Colon (tissue), 2 donors: ENCODE results near the gene SMIM1.

ENCODE experiments used
- FAIRE-seq: peaks from 2 replicates; lab custom pipeline; 2012; peaks lifted over from hg19 to GRCh38; lab: Jason Lieb, UNC
- donor health status: control.
- donor health status: control.

The SMIM1 gene

DNA sequence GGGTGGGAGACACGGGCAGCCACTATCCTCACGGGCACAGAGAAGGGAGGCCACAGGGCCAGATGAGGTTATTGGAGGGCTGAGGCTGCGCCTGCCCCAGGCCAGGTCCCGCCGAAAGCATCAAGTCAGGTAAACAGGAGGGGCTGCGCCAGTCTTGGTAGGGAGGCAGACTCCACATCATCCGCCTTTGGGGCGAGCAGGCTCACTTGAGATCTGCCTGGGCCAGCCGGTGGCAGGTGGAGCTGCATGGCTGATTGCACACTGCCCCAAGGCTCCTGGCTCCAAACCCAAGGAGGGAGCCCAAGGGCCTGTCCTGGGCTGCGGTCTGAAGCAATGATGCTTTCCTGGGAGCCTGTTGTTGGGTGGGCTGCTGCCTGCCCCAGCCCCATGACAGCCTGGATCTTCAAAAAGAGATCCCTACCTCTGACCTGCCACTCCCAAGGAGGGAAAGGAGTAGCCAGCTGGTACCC lies 4.6 kb downstream of the SMIM1 start:
- FAIRE-seq, result no peak

DNA sequence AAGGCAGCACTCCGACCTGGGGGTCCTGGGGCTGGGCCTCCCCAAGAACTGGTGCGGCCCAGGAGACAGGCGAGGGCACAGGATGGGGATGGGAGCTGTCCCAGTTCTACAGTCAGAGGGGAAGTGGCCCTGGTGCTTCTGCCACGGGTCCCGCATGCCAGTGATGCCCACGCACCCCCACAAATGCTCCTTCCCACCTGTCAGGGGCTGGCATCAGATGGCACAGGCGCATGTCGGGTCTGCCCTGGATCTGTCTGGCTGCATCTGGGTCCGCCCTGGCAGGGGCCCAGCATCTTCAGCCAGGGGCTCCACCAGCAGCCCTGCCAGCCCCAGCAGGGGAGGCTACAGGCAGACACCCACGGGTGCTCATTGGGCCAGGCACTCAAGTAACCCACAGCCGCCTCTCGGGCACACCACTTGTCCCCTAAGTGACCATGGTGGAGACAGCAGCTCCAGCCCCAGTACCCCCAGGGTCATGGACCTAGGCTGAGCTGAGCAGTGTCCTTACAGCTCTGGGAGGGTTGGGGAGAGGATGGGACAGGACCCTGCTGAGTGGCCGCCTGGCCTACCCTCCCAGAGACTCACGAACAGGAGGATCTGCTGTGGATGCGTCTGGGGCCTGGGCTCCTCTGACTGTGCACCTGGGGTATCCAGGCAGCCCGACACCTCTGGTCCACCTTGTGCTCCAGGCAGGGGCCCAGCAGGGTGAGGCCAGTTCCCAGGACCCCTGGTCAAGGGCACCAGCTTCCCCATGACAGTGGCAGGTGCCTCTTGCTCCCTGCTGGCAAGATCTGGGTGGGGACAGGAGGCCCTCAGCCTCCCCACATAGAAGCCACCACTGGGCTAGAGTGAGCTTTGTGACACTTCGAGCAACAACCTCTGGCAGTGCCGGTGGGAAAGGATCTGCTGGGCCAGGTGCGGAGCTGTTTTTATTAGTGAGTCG lies 5.4 kb downstream of the SMIM1 start:
- no peak for FAIRE-seq

DNA sequence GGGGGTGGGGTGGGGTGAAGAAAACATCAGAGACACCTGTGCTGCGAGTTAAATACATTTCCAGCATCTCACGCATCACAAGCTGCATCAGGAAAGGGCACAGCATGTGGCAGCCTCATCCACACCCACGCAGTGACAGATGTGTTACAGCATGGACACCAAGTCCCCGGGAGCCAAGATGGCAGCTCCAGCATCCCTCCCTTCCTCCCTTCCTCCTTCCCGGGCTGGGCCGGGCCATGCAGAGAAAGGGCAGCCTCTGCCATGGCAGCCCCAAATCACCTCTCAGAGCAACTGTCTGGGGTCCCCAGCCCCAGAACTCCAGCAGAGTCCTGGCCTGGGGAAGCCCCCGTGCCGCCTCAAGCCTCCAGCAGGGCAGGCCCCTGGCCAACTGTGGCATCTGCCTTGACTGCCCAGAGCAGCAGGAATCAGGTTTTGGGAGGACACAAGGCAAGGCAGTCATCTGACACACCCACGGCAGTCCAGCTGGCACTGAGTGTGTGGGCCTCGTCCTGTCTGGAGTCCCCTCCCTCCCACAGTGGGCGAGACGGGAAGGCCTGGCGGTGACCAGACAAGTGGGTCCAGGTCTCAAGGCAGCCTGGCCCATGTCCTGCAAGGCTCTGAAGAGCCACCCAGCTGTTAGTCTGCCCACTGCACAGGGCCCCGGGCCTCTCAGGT lies 6.2 kb downstream of the SMIM1 start:
- no peak for FAIRE-seq

DNA sequence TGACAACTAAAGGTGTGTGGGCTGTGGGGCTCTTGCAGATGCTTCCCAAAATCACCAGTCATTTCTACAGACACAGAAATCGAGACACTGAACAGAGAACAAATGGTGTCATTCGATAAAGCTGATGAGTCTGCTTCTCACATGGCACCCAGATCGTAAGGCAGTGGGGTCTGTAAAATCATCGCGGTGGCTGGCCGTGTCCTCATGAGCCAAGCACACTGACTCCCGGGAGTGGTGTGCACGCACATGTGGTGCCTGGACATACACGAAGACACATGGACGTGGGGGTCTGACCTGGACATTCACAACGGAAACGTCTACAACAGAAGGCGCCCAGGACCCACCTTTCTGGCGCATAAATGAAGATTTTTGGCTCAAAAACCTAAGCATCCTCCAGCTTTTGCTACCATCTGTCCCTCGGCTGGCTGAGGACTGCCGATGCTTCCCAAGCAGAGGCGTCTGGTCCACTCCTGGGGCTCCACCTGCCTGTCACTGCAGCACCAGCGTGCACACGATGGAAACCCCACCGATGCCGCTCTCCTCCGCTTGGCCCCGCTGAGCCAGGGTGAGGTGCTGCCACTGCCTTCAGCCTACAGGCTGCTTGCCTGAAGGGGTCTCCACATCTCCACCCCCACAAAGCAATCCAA lies 6.8 kb downstream of the SMIM1 start:
- FAIRE-seq, result no peak

DNA sequence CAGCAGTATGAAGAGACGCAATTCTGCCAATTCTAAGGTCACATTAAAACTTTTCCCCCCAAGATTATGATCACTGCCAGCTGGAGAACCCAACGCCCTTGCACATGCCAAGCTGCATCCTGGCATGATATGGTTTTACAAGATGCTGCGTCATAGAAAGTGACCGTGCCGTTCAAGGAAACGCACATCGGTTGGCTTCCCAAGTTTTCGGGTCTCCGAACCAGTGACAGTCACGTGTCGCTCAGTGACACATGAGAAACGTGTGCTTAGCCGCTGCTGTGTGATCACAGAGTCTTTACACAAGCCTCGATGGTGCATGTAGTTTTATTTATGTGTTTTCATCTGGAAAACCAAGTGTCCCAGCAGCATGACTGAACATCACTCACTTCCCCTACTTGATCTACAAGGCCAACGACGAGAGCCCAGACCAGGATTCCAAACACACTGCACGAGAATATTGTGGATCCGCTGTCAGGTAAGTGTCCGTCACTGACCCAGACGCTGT lies 7.4 kb downstream of the SMIM1 start:
- no peak for FAIRE-seq

DNA sequence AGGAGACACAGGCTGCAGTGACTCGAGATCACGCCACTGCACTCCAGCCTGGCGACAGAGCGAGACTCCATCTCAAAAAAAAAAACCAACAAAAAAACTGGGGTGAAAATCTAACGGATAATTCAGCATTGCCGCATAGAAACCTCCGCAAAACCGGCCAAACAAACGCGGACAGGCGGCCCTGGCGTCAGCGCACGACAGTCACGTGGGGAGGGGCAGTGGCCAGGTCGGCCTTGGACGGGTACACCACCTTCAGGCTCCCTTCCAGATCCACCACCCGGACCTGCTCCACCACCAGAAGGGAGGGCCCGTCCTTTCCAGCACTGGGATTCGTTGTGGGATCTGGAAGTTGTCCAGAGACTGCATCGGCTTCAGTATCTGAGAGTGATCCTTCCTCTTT lies 8.4 kb downstream of the SMIM1 start:
- no peak for FAIRE-seq

DNA sequence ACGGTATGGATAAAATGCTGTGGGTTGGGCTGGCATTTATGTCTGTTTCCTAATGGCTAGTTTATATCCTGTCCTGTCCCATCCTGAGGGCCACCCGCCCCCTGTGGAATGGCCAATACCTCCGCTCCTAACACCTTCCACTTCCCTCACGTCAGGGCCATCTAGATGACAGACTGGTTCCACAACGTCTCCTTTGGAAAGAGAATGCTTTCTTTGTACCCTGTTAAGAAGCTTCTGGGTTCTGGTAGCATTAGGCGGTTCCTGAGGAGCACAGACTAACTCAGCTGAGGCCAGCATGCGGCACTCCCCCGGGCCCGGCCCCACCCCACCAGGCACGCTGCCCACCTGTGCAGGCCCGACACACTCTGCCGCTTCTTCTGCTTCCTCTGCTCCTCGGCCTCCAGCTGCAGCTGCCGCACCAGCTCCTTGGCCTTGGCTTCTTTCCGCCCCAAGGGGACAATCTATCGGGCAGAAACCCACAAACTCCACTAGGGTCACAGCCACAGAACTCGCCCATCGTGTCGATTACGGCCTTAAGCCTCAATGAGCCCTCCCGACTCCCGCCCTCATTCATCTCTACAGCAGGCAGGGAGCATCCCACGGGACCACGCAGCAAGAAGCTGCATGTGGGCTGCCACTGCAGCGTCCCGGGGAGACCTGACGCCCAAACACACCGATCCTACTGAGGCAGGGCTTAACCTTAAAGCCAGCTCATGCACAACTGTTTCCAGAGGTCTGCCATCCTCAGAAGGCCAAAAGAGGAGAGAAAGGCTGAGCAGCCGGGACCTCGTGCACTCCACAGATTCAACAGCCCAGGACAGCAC lies 11.3 kb downstream of the SMIM1 start:
- FAIRE-seq, result no peak

DNA sequence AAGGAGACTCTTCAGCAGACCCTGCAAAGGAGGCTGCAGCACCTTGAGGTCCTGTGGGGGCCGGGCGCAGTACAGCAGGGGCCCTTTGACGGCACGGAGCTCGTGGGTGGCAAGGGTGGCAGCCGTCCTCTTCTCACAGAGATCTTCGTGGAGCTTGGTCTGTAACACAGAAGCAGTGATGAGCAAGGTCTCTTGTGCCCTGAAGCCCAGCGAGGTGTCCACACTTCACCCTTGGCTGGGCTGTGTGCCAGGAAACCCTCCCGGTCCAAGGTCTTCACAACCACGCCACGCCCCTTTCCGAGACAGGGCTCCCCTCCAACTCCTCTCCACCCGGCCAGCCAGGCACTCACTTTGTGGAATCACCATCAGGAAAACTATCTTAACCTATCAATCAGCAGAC lies 12.5 kb downstream of the SMIM1 start:
- no peak for FAIRE-seq

DNA sequence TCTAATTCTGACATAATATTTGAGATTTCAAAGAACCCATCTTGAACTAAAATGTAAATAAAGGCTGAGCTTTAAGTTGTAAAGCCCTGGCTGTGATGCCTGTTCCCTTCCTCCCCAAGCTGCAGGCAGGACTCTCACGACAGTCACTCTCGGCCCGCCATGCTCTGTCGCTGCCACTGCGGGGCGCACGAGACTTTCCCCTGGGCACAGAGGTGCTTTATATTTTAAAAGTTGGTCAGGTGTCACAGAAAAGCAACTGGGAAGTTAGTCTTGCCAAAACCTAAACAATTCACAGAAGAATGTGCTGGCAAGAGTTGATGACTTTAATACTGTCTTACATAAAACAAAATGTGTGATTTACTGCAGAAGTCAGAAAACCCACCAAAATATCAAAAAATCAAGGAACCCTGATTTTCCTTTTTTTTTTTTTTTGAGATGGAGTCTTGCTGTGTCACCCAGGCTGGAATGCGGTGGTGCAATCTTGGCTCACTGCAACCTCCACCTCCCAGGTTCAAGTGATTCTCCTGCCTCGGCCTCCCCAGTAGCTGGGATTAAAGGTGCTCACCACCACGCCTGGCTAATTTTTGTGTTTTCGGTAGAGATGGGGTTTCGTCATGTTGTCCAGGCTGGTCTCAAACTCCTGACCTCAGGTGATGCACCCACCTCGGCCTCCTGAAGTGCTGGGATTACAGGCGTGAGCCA lies 13.1 kb downstream of the SMIM1 start:
- FAIRE-seq, result no peak

DNA sequence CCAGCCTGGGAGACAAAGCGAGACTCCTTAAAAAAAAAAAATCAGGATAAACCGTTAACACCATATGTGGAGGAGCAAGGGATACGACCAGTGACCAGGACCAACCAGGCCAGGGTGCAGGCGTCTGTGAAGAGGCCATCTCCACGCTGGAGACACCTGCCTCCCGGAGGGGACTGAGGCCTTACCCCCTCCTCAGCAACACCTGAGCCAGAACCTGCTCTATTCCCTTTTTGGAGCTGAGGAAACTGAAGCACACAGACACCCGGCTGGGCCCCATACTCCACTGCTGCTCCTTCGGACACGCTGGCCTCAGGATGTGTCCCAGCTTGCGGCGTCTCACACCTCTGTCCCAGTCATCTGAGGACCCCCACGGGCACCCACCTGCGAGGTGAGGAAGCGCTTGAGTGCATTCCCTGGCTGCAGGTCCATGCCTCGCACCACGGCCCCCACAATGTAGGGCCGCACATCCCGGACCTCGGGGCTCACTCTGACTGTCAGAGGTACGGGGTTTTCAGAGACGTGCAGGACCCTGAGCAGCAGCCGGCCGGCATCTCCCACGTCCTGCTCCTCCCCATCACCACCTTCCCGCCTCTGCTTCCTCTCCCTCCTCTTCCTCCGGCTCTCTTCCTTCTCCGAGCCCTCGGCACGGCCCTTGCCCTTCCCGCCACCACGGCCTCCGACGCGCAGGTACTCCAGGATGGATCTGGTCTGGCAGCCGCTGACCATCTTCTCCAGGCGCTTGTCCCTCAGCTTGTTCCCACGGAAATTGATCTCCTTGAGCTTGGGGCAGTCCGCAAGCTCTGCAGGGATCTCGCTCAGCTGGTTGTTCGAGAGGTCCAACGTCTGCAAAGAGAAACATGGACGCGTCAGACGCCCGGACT lies 14.2 kb downstream of the SMIM1 start:
- no peak for FAIRE-seq

DNA sequence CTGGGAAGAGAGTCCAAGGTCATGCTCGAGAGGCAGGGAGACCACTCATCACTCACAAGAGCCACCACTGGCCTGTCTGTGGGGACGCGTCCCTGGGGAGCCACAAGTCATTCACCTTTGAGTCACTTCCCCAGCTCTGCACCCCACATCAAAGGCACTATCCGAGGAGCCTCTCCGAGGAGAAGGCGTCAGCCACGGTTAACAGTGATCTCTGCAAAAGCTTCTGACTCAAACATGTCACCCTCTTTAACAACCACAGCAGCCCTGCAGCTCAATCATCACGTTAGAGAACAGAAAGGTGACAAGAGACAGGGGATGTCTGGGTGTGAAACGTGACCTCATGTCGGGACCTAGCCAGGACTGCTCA lies 14.8 kb downstream of the SMIM1 start:
- no peak for FAIRE-seq

DNA sequence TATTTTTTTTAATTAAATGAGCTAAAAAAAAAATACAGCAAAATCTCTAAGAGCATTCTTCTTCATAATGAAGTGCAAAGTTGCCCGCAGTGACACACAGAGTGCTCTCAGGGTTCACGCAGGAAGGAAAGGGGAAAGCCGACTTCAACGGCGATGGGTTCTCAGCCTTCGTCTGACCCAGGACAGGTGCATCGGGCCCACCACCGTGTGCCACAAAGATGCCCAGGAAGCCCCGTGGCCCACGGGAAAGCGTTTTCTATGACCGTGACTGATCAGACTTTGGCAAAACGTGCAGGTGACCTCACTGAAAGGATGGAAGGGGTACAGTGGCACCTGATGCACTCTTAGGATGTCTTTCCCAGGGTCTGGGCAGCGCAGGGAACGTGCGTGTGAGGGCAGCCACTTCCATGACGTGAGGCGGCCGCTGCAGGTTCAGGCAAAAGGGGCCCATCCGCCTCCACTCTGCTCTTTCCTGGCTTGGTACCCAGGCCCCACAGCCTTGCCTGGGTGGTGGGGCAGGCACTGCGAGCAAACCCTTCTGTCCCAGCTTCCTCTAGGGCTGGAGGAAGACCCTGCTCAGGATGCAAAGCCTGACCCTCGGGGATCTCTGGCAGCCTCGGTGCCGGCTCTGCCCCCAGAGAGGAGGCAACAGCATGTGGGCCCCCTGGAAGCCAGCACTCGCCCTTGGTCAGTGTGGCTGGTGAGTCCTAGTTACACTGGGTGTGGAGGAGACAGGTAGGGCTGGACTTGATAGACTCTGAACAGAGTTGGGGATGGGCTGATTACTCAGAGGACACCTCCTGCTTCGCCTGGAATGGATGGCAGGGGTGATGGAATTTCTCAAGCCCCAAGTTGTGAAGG lies 15.4 kb downstream of the SMIM1 start:
- no peak for FAIRE-seq

DNA sequence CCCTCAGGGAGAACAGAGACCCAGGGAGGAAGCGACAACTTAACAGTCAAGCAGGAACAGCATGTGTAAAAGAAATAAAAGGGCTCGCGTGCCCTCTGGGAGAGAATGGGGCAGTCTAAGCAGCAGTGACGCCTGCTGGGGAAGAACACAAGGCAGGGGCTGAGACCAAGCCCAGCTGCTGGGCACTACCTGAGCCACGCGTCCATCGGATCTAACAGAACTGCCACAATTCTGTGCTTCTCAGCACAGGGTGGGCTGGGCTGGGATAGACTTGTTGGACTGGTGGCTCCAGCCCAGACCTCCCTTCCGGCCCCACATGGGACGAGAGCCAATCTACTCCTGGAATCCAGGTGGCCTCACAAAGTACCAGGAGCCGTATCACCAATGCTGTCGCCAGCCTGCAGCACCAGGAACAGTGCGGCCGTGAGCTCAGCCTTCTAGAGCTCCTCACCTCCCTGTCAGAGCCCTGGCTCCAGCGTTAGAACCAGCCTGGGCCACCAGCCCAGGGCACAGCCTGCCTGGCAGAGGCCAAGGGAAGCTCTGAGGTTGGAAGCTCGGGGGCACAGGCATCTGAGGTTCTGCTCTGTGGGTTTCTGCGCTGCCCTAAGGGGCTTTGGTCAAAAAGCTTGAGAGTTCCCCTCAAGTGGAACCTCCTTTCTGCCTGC lies 16.3 kb downstream of the SMIM1 start:
- no peak for FAIRE-seq

DNA sequence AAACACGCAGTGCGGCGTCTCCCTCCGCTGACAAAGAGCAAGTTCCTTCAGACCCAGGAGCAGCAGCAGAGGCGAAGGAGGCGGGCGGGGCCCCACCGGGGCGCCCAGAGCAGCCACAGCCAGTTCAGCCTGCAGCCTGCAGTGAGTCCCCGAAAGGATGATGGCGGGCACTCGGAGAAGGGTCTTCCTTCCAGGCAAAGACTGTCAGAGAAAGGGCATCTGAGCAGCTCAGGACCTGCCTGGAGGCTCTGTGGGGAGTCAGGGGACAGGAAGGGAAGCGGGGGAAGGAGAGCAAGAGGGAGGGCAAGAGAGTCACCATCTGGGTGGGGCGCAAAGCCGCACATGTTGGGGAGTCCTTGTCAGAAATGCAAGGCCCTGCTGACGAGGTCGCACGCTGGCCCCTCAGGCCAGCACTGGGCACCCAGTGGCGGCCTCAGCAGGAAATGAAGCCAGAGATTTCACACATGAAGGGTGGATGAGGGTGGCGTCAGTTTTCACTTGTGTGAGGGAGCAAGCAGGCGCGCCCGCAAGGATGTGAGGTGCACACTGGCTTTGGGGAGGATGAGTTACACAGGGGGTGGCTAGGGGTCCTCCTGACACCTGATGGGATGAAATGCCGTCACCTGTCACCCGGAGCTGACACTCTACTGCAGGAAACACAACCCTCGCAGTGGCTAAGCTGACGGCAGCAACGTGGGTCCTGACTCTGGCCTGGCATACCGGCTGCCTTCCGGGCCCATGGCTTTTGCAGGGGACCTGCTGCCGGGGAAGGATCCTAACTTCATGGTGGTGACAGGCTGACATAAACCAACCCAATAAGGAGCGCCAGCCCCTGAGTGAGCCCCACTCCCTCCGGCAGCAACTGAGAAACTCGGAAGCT lies 17.1 kb downstream of the SMIM1 start:
- no peak for FAIRE-seq

DNA sequence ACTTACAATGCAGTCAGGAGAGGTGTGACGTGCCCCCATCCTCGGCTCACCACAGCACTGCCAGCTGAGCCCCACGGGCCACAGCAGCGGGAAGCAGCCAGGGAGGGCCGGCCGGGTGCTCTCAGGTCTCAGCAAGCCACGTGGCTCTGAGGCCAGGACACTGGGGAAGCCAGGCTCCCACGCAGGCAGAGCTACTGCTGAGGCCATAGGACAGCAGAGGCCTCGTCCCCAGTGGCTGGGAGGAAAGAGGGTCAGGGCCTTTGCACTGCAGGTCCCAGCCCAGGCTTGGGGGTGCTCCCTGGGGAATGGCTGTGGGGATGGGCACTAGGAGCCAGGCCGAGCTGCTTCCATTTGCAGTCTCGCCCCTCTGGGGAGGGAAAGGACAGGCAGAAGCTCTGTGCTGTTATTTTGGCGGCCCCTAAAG lies 18.0 kb downstream of the SMIM1 start:
- FAIRE-seq, result no peak

DNA sequence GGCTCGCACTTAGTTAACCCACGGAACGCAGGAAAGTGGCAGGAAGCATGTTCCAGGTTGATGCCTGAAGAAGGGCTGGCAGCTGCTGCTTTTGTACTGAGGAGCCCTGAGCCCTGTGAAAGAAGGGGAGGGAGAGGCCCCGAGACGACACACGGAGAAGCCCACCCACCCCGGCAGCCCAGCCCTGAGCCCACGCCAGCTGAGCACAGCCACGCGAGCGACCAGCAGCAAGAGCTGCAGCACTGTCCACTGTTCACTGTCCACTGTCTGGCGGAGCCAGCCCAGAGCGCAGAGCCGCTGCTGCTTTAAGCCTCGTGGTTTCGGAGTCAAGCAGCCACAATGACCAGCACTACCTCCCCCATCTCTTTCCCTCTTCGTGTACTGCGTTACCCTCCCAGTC lies 18.4 kb downstream of the SMIM1 start:
- FAIRE-seq, result no peak

DNA sequence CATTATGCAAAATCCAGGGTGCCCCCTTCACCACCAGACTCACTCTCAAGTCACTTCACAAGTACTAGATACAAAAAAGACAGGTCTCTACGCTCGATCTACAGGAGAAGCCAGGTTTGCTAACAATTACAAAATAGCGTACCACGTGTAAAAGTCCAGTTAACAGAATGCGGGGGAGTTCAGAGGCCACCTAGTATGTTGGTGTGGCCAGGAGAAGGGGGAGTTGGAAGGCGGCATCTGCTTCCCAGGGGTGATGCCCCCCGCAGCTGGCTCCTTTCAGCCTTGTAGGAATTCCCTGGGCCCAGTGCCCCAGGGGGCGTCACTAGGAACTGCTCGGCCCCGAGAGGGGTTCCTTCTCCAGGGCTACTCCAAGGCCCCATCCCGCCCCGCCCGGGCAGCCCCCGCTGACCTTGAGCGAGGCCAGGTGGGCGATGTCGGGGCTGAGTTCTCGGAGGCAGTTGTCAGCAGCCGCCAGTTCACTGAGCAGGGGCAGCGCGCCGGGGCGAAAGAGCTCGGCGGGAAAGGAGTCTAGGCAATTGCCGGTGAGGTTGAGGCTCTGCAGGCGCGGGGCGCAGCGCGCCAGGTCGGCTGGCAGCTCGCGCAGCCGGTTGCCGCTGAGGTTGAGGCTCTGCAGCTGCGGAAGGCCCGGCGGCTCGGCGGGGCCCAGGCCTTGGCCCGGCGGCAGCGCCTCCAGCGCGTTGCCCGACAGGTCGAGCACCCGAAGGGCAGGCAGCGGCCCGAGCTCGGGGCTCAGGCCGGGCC lies 23.1 kb downstream of the SMIM1 start:
- no peak for FAIRE-seq
